ENCODE results near the gene CFTR.
A peak's percentile ranks its signal among the peaks of the same experiment; 100 is the strongest.

The CFTR gene

DNA sequence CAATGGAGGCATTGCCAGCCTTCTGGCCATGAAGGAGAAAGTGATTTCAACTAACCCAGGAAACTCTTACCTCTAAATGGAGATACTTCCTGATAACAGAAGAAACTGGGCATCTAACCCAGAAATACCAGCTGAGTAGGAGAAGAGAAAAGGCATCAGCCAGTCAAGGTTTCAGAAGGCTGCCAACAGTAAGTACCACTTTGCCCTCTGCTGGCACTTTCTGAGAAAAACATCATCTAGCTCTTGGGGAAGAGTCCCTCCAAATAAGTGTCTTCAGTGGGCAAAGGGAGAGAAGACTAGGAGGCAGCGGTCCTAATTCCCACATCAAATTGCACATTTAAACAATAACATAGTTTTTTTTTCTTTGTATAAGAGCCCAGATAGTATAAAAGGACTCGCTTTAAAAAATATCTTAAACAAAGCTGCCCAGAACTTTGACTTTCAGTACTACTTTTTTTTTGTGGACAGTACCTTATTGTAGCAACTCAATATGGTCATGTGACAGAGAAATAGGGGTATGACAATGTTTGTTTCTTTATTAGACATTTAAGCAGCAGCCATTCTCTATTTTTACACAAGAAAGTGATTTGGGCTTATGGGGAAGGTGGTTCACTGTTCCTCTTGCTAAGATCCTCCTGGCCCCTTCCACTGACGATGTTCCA lies 236.1 kb downstream of the CFTR start:
- H3K4me3 ChIP-seq (ENCODE audit: low read depth, low read length): no peak overlapping the region
- TF ChIP-seq, protein P1, sequence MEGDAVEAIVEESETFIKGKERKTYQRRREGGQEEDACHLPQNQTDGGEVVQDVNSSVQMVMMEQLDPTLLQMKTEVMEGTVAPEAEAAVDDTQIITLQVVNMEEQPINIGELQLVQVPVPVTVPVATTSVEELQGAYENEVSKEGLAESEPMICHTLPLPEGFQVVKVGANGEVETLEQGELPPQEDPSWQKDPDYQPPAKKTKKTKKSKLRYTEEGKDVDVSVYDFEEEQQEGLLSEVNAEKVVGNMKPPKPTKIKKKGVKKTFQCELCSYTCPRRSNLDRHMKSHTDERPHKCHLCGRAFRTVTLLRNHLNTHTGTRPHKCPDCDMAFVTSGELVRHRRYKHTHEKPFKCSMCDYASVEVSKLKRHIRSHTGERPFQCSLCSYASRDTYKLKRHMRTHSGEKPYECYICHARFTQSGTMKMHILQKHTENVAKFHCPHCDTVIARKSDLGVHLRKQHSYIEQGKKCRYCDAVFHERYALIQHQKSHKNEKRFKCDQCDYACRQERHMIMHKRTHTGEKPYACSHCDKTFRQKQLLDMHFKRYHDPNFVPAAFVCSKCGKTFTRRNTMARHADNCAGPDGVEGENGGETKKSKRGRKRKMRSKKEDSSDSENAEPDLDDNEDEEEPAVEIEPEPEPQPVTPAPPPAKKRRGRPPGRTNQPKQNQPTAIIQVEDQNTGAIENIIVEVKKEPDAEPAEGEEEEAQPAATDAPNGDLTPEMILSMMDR (IDR thresholded peaks at IDR 0.05; ENCODE audit: control insufficient read depth, extremely low read depth, insufficient read depth): peak; percentile 82
- DNase-seq (ENCODE audit: low read depth): peak; percentile 93

DNA sequence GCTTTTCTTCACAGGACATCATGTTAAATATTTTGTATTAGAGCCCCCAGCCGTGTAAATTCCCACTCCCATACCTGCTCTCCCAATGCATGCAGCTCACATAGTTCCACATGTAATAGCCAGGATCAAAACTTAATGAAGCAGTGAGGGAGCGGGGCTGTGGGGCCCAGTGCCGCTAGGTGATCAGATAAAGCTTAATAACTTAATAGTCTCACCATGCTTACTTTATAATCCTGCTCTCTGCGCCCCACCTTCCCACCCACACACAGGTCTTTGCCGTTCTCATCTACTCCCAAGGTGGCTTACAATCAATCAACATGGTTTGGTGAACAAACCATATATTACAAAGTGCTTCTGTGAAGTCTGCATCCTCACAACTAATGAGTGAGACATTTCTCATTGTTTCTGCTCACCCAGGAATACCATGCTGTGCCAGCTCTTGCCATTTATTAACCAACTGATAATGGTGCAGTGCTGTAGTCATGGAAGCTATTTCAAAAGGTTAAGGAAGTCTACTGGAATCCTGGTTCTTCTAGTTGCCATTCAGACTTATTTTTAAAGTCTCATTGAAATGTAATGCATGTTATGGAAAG lies 237.0 kb downstream of the CFTR start:
- TF ChIP-seq, protein P1 (IDR thresholded peaks at IDR 0.05; ENCODE audit: control insufficient read depth, extremely low read depth, insufficient read depth): no peak
- no peak for DNase-seq (ENCODE audit: low read depth)
- no peak overlapping the region for H3K4me3 ChIP-seq (ENCODE audit: low read depth, low read length)

DNA sequence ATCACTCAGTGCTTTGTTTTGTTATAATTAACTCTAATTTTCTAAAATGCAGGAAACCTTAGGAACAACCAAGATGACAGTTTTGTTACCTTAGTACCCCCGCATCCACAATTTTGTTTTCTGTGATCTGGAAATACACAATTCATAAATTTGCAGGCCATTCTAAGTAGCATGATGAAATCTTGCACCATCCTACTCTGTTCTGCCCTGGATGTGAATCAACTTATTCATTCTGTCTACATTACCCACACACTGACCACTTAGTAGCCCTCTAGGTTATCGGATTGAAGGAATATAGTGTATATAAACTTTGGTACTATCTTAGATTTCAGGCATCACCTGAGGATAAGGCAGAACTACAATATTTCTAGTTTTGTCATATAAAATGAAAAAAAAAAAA lies 237.5 kb downstream of the CFTR start:
- no peak overlapping the region for H3K4me3 ChIP-seq (ENCODE audit: low read depth, low read length)
- TF ChIP-seq, protein P1 (IDR thresholded peaks at IDR 0.05; ENCODE audit: control insufficient read depth, extremely low read depth, insufficient read depth): no peak
- DNase-seq (ENCODE audit: low read depth): no peak
